GM19193 (cell line): ENCODE data around the gene RAD18.

ENCODE experiments used
- POLR2A ChIP-seq: IDR thresholded peaks from 4 replicates; pipeline ENCODE4 v1.6.1; 2011; ENCODE audit not compliant: insufficient read depth, insufficient read length; ENCODE audit errors: extremely low read depth

Gene RAD18

DNA sequence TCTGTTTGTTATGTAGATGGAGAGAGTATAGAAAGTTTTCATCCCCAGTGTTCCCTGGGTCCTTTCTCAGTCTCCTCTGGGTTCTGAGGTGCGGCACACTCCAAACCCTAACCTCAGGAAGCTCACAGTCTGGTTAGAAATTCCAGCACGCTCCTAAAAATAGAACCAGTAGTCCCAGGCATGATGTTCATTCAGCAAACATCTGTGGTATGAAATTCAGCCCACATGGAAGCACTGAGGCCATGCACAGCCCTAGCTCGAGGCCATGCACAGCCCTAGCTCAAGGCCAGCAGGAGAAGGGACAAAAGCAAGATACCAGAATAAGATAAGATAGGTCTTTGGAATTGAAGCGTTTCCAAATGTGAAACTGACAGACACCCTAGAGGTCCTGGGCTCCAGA is 111.6 kb downstream of the RAD18 start:
- TF ChIP-seq POLR2A, result no peak

DNA sequence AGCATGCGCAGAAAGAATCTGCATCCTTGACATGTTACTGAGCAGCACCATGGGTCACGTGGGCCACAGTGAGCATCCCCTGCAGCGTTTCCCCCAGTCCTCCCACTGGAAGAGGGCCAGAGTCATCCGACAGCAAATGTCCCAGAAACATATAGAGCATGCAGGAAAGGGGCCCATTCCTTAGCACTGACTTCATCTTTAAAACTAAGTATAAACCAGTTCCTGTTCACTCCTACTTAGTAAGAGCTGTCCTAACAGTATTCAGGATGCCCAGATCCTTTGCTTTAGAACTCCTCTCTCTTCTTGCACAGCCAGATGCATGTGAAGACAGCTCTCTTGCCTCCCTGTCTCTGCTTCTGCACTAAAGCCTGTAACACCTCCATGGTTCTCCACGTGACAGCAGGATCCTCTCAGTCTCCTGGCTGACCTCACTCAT is 114.6 kb downstream of the RAD18 start:
- TF ChIP-seq POLR2A, result no peak

DNA sequence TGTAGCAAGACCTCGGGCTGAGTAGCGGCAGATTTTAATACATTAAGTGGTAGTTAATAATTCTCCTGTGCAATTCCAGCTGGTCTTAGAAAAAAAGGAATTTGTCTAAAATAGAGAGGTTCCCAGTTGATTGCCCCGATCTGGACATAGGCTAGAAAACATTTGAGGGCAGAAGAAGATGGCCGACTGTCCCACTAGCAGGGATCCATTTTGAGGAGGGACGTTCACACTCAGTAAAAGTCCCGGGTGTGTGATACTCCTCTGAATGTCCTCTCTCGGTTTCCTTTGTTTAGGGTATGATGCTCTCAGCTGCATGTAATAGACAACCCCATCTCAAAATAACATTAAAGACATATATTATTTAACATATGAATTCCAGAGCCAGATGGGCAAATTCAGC is 116.0 kb downstream of the RAD18 start:
- no peak for TF ChIP-seq POLR2A

DNA sequence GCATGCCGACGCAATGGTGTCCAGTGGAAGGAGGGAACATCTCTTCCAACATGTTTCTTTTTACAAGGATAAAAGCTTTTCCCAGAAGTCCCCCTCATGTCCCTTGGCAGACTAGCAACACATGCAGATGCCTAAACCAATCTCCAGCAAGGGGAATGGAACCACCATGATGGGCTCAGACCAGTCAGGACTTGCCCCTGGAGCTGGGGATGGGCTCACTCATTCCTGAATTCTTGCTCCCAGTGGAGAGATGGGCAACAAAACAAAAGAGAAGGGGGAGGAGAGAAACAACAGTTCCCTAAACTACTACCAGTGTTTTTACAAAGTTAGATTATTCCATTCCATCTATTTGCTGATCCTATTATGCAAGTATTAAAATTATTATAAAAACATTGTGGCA is 117.1 kb downstream of the RAD18 start:
- no peak for TF ChIP-seq POLR2A

DNA sequence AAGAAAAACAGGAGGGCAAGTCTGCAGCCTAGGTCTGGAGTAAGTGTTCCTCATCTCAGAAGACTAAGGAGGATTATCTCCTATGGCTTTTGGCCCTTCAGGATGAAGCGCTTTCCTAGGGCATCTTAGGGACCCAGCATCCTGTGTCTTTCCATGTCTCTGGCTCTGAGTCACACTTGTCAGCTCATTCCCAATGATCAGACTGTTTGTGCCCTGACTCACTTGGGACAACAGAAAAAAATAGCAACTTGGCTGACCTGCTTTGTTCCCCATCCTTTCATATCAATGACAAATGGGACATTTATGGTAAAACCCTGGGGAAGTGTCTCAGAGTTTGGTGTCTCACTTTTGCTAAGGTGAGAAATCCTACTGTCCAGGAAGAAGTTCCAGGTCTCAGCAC is 117.6 kb downstream of the RAD18 start:
- no peak for TF ChIP-seq POLR2A

GRCh38 chr3:8843347-8843746 is 119.9 kb downstream of the RAD18 start:
- TF ChIP-seq POLR2A, result no peak

- no peak for TF ChIP-seq POLR2A
These were observed 121.0 kb downstream of the RAD18 start for GRCh38 chr3:8842293-8842692.

DNA sequence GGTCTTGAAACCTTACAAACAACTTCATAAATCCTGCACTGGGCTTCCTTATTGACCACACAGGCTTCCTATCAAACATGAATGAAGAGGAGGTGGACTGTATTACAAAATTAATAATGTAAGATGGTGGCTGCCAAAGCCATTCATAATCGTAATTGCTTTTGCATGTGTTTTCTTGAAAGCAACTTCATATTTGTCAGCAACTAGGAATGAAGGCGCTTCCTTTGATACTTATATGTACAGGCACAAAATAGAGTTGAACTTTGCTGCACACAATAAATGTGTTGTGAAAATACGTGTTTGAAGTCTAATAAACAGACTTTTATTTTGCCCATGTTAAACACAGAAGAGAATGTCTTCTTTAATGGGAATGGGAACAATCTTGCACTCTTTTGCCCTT is 121.8 kb downstream of the RAD18 start:
- no peak for TF ChIP-seq POLR2A

DNA sequence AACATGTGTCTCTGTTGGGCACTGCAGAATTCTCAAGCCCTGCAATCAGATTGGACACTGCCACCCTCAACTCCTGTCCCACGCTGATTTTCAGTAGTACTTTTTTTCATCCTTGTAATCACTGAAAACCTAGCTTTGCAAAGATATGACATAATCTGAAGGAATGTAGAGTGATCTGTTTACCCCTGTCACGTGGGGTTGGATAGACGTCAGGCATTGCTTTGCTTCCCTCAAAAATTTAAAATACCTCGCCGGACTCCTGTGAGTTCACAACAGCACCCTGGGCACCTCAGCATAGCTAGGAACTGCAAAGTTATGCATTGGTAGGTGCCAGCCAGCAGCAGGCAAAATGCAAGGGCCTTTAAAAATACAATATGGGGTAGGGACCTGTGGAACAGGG is 122.7 kb downstream of the RAD18 start:
- no peak for TF ChIP-seq POLR2A

- TF ChIP-seq POLR2A, result no peak
These were observed 123.5 kb downstream of the RAD18 start for GRCh38 chr3:8839607-8840325.

DNA sequence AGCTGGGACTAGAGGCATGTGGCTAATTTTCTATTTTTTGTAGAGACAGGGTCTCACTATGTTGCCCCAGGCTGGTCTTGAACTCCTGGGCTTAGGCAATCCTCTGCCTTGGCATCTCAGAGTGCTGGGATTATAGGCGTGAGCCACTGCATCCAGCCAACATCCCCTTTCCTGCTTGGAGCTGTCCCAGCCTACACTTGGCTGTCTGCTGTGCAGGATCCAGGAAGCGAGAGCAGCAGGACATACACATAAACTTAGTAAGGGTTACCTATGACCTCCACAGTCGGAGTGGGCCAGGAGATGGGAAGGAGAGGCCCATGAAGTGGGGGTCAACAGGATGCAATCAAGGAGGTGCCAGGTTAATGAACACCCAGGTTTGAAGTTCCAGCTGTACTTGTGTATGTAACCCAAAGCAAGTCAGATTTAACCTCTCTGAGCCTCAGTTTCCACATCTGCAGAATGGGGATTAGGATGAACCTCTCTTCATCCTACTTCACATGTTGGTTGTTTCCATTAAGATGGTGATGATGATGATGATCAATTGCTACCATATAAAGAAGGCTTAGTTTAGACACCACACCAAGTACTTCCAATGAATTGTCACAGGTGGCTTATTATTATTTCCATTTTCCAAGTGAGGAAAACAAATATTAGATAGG is 124.4 kb downstream of the RAD18 start:
- TF ChIP-seq POLR2A, result no peak

GRCh38 chr3:8838234-8838633 is 125.0 kb downstream of the RAD18 start:
- TF ChIP-seq POLR2A, result no peak

DNA sequence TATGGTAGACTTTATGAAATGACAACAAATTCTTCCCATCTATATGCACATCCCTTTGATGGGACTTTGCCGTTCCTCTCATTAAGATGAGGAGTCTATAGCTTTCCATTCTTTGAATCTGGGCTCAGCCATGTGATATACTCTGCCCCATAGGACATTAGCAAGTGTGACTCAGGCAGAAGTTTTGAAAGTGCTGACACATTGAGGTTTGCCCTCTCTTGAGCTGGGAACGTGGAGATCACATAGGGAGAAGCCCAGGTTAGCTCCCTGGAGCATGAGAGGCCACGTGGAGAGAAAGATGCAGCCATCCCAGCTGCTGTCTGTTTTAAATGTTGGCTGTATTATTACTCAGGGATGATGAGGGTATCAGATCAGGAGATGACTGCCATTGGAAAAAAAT is 126.1 kb downstream of the RAD18 start:
- TF ChIP-seq POLR2A, result no peak

DNA sequence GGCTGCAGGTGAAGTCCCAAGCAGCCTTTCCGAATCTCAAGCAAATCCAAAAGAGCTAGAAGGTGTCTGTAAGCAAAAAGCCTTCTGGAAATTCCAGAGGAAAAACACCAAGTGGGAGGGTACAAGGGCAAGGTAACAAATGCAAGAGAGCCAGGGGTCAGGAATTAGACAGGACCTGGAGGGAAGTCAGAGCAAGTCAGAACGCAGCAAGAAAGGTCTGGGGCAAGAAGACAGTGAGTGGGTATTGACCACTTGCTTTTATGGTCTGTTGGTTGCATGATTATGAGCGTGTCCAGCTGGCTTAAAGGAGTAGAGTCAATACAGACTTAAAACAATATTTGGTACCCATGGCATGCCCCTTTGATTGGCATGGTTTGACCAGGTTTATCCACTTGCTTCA is 127.2 kb downstream of the RAD18 start:
- no peak for TF ChIP-seq POLR2A

- TF ChIP-seq POLR2A, result no peak
These were observed 127.9 kb downstream of the RAD18 start for GRCh38 chr3:8835385-8835784.

- no peak for TF ChIP-seq POLR2A
These were observed 128.3 kb downstream of the RAD18 start for GRCh38 chr3:8834974-8835373.
